ENCODE measurements around the gene PPM1A. TPM values are rescaled to one million over a fixed set of nuclear protein-coding genes. Genes with fewer than 3 reads are reported as not detected.

PPM1A gene
- total RNA-seq, 1 experiment from 2014 or later: 22.1 TPM

DNA sequence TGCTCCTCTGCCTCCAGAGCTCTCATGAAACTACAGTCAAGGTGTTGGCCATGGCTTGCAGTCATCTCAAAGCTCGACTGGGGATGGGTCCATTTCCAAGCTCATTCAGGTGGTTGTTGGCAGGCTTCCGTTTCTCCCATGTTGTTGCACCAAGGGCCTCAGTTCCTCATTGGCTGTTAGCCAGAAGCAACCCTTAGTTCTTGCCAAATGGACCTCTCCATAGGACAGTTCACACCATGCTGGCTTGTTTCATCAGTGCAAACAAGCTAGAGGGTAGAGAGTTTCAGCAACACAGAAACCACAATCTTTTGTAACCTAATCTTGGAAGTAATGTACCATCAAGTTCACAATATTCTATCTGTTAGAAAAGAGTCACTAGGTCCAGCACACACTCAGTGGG, 22.7 kb upstream of the PPM1A start:
- DNase-seq (ENCODE audit: low spot score): no peak

DNA sequence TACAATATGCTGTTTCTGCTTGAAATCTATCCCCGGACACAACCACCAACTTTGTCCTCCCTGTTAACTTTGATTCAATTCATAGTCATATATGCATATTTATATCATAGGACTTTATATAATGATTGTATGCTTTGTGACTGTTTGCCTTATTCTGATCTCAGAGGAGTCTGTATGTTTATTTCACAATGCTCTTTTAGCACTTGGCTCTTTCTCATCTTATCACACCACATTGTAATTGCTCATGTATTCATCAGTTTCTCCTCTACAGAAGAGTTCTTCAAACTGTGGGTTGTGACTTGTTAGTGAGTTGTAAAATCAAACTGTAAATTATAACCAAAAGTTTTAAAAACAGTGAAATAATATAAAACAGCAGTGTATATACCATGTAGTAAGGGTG, 21.7 kb upstream of the PPM1A start:
- DNase-seq (ENCODE audit: low spot score): no peak

DNA sequence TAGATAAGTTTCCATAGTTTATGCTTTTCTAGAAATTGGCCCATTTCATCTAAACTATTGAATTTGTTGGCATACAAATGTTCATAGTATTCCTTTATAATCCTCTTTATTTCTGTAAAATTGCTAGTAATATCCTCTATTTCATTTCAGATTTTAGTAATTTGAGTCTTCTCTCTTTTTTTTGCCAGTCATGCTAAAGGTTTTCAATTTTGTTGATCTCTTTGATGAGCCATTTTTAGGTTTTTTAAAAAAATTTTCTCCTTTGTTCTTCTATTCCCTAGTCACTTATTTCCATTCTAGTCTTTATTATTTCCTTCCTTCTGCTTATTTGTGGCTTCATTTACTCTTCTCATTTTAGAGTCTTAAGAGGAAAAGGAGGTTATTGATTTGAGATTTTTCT, 19.4 kb upstream of the PPM1A start:
- no peak for DNase-seq (ENCODE audit: low spot score)

DNA sequence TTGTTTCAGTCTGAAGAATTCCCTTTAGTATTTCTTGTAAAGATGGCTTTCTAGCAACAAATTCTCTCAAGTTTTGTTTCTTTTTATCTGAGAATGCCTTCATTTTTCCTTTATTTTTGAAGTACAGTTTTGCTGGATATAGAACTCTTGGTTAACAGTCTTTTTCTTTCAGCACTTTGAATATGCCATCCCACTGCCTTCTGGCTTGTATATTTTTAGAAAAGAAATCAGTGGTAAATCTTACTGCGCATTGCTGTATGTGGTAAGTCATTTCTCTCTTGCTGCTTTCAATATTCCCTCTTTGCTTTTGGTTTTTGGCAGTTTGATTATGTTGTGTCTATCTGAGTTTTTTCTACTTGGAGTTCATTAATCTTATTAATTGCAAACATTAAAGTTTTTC, 16.8 kb upstream of the PPM1A start:
- DNase-seq (ENCODE audit: low spot score): no peak

DNA sequence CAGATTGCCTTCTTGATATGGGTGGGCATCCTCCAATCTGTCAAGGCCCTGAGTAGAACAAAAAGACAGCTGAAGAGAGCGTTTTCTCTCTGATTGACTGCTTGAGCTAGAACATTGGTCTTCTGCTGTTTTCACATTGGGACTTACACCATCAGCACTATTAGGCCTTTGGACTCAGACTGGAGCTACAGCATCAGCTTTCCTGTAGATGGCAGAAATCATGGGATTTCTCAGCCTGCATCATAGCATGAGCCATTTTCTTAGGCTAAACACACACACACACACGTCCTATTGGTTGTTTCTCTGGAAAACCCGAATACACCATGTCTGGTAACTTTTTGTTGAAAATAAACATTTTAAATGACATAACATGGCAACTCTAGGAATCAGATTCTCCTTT, 15.8 kb upstream of the PPM1A start:
- peak; percentile 6 for DNase-seq (ENCODE audit: low spot score)

DNA sequence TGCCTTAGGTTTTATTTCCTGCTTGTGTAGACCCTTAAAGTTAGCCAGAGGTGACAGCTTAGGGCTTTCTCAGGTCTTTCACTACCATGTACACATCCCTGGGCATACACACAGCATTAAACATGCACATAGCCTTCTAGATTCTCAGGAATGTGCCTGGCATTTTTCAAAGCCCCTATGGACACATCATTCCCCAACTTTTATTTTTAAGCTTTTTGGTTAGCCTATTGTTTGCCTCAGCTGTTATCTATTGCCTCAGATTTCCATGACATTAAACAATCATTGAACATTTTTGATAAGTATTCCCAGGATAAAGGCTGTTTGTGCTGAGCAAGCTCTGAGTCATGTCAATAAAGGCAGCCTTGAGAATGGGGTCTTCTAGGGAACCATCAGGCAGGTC, 15.1 kb upstream of the PPM1A start:
- DNase-seq (ENCODE audit: low spot score): no peak

DNA sequence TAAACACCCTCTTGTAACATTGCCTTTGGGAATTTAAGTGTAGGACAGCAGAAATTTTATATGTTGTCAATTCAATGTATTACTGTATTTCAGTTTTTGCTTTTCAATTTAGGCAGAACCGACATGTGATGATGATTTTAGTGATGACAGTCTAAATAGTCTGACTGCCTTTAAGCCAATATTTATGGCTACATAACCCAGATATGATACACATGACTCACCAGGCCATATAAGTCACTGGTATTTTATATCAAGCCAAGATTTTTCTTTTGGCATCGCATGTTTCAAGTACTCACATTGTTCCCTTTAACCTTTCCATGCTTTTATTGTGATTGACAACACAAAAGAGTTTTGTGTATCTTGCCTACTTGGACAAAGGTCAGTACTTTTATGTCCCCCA, 13.6 kb upstream of the PPM1A start:
- DNase-seq (ENCODE audit: low spot score): no peak

DNA sequence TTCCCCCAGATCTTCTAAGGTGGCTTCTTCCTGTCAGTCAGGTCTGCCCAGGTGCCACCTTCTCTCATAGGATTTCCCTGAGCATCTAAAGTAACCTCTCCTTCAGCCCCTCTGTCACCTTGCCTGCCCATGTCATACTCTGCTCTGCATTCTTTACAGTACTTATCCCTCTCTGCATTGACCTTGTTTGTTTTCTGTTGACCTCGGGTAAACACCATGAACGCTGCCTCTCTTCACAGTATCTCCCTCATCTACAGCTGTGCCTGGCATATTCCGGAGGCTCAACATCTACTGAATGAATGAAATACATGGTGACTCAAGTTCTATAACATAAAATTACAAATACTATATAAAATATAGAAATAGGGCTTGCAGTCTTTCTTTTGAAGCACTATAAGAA, 10.1 kb upstream of the PPM1A start:
- no peak for DNase-seq (ENCODE audit: low spot score)

DNA sequence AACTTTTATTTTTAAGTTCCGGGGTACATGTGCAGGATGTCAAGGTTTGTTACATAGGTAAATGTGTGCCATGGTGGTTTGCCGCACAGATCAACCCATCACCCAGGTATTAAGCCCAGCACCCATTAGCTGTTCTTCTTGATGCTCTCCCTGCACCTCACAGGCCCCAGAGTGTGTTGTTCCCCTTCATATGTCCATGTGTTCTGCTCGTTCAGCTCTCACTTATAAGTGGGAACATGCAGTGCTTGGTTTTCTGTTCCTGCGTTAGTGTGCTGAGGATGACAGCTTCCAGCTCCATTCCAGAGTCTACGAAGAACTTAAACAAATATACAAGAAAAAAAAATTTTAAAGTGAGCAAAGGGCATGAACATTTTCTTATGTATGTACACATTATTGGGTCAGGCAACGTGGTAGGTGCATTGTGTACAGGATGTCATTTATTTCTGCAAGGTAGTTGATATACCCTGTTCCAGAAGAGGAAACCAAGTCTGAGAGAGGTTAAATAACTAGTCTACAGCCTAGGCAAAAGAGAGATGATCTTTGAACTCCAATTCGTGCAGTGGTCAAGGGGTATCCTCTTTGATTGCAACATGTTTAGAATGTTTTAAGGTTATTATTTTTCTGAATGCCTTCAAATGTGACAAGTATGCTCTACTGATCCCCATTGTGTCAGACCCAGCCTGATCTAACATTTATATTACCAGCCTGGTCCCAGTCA, 8.7 kb upstream of the PPM1A start:
- no peak for DNase-seq (ENCODE audit: low spot score)

DNA sequence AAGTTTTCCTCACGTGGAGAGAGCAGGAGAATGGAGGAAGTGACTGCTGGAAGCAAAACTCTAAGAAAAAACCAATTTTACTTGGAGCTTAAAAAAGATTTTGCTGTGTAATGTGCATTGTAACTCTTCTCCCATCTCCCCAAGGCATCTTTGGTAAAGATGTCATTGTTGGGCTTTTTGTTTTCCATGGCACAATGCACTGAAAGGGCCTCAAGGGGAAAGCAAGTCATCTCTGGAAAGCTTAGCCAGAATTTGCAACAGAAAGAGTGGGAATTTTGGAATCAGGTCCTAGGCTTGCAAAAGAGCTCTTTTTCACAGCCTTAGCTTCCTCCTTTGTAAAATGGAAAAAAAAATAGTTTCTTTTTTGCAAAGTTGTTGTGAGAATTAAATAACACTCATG, 7.9 kb upstream of the PPM1A start:
- no peak for DNase-seq (ENCODE audit: low spot score)

DNA sequence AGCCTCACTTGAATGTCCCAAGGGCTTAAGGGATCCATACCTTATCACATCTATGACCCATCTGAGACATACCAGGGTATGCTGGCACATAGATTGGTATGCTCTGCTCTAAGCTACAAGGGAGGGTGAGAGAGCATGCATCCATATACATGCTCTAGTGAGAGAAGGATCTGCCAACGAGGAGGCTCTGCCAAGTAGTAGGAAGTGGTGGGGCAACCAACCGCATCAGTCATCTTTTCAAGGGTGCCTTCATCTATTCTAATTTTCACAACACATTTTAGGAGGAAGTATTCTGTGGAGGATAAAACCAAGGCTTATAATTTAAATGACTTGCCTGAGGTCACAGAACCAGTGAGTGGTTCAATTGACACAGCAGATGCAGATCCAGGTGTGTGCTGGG, 6.6 kb upstream of the PPM1A start:
- no peak for DNase-seq (ENCODE audit: low spot score)

DNA sequence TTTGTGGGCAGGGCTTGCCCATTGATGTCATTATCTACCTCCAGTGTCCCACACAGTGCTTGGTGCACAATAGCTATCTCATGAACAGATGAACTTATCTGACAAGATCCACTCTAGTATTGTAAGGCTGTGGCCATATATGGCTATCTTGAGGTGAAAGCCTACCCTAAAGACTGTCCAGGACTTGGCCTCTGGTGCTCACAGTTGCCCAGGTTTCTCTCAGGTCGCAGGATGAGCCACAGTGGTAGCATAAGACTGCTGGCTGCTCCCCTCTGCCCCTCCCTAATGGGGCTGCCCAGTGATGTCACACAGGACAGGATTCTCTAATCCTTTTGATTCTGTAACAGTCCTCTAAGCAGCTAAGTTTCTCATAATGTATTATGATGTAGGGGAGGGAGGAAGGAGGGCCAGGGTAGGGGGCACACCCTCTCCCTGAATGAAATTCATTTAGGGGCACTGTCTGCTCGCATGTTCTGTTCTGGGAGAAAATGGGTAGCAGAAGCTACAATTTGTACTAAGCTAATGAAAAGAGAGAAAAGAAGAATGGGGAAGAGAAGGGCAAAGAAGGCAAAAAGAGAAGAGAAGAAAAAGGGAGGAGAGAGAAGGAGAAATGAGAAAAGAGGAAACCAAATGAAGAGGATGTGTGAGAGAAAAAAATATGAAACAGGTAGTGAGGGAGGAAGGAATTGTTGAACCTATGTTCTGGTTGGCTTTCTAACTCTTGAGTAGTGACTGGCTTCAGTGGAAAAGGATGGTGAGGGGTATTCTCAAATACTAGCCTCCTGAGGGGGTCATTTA, 3.4 kb upstream of the PPM1A start:
- DNase-seq (ENCODE audit: low spot score): no peak

DNA sequence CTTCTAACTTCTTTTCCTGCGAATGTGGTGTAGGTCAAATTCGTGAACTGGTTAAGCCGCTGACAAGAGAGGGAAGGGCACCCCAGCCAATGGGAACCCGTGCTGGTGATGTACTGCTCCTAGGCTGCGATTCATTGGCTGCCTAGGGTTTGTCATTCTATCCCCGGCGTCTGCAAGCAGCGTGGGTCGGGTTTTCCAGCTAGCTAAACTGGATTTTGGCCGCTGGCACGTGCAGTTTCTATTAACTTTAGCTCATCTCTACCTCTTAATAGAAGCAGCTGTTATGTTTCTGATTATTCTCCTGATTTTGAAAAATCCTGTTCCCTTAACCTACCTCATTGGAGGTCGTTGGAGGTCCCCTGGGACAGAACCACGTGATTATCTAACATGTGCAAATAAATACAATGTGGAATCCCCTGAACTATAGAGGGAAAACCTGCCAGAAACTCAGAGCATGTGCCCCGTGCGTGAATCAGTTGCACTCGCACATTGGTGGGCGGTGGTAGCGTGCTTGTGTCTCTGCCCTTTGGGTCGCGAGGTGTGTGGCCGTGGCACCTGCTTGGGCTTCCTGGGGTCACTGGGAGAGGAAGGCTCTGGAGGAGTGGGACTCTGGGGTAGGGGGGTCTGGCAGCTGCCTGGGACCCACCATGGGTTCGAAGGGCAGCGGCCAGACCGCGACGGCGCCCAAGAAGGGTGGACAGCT, 876 bp upstream of the PPM1A start:
- DNase-seq (ENCODE audit: low spot score): peak; percentile 7

DNA sequence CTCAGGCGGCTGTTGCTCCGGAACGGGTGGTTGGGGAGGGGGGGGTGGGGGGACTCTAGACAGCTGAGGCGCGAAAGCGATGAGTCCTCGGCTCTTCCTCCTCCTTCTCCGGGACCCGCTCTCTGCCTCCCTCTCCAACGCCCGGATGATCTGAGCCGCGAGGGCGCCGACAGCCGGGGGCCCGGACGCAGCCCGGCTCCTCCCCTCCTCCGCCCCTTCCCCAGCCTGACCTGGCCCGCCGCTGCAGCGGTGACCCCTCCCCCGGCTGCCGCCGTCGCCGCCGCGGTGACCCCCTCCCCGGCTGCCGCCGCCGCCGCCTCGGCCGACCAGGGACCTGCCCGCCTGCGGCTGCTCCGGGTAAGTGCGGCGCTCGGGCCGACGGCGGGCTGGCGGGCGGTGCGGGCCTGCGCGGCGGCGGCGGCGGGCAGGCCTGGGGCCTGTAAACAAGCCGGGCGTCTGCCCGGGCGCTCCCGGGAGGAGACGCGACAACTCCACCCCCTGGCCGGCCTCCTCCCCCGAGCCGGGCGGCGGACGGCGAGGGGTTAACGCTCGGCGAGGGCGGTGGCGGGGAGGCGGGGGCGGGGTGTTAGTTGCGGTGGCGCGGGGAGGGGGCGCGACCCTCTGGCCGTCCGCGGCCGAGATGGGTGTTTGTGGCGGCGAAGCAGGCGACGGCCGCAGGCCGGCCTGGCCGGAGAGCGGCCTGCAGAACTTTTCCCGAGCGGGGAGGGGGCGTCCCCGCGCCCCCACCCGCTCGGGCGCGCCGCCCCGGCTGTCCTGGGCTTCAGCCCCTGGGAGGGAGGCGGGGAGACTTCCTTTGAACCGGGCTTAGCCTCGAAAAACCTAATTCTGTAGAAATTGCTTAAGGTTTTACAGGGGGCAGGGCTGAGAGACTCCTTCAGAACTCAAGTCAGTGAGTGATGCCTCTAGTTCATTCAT, 568 bp downstream of the PPM1A start:
- DNase-seq (ENCODE audit: low spot score): peak; percentile 29

DNA sequence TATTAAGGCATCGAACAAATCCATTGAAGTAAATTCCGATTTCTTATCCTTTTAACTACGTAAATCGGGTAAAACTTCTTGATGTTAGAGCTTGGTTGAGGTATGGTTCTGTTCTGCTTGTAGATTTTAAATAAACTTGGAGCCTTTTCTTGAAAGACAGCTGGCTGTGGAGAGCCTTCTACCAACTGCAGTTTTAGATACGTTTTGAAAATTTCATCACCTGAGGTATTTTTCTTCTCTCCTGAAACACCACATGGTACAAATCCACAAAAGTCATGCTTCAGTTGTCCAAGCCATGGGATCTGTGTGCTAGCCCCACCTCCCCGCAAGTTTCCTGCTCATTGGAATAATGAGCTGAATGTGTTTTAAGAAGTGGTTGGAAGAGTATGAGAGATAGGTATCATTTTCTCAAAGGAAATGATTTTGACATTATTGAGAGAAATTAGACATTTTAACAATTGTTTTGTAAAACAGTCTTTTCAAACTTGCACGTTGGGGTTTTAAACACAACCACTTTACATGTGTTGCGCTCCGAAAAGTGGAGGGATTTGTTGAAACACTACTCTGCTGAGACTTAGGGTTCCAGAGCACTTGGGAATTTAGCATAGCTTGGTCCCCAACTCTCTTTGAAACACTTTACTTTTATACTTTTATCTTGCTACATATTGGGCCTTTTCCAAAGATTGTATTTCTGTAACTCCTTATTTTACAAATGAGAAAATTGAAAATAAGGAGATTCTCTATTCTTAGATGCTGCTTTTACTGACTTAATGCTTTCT, 1.4 kb downstream of the PPM1A start:
- DNase-seq (ENCODE audit: low spot score): peak; percentile 38

DNA sequence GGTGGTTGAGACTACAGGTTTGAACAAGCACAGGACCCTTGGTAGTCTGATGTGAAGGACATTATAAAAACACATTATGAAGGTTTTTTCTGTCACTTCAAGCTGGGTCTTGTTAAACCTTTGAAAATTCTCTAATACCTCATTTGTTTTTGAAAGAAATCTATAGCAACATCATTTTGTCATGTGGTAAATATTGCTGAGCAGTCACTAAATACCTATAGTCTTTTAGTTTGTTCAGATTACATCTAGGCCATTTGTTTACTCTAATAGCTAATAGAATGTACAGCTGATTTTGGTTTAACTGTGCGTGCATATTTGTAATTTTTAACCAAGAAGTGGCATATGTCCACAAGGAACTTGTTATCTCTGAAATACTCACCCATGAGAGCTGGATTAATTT, 2.9 kb downstream of the PPM1A start:
- DNase-seq (ENCODE audit: low spot score): no peak

DNA sequence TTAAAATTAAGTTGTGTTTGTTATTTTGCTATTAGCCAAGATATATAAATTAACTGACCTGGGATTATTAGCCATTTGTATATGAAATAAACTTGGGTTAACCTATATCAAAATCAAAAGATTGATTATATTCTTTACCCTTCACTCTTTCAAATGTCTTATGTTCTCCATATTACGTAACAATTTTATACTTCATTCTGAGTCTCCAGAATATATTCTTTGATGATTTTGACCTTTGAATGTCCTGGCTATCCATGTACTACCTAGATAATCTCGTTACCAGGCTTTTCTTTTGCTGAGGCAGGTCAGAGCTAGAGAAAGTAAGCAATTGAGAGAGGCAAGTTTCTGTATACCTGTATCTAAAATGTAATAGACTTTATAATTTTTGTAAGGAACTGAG, 3.6 kb downstream of the PPM1A start:
- DNase-seq (ENCODE audit: low spot score): no peak

DNA sequence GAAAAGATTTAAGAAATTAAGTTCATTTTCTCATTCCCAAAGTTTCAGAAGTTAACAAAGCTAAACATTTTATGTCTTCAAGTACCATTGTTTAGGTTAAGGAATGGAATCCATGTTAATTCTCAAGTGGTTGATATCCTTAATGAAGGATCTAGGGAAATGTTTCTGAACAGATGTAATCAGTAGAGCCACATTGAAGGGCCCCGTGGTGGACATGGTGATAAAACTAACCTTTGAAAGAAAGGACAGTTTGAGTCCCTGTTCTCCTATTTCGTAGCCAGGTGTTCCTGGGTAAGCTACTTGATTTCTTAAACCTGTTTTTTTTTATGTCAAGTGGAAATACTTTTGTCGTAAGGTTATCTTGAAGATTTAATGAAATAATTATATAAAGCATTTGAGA, 4.6 kb downstream of the PPM1A start:
- DNase-seq (ENCODE audit: low spot score): no peak

DNA sequence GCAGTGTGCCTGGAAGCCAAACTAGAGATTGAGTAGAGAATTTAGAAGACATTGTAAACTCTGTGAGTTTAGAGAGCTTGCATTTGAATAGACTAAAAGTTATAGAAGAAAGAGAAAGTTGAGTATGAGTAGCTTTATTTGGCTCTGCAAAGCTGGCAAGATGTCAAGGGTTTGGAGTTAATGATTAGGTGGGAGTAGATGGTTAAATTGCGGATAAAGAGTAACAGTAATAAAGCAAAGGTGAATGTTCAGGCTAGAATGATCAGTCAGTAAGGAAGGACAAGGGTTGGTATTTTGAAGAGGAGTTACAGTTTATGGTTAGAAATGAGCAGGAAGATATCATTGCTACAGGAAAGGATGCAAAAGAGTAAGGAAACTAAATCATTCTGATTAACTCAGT, 5.2 kb downstream of the PPM1A start:
- no peak for DNase-seq (ENCODE audit: low spot score)

DNA sequence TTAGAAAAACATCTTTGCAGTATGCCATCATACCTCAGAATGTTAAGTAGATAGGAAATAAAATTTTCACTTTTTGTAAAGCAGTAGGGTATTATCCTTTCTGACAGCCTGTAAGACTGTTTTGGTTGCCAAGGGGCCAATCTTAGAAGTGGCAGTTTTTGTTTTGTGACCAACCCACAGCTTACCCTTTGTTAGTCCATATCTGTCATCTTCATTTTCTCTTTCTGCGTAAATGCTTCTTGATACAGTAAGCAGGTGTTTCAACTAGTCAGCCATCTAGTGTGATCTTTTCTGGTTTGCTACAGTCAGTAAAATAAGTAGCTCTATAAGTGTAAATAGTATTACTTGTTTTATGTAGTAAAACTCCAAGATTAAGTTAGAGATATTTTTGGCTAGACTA, 8.8 kb downstream of the PPM1A start:
- DNase-seq (ENCODE audit: low spot score): no peak

DNA sequence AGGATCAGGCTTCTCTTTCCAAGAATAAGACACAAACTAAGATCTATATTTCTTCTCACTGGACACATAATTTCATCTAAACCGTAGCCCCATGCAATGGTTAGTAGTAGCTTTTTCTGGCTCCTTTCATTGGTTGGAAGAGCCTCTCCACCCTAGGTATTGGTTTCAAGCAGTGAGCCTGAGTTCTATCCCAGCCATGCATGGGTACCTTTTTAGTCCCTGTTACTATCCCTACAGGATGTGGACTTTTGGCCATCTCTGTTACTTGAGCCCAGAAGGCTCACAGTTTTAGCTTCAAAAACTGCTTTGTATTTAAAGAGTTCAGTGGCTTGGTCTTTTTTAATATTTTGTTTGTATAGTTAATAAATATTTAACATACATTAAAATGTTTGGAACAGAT, 16.1 kb downstream of the PPM1A start:
- no peak for DNase-seq (ENCODE audit: low spot score)

Data from H4 (cell line).